HG03354 (cell line): ENCODE results near the gene AP1AR.
"Not testable (repeated sequence)": the region's sequence is repeated elsewhere in the genome, so short reads cannot be mapped to it uniquely, and the experiment has no call there.

Experiments
- ATAC-seq: cut with Tn5 transposase; IDR thresholded peaks from one replicate; pipeline ENCODE4 v1.9.1; 2021; ENCODE audit warnings: mild to moderate bottlenecking; ENCODE audit not compliant: unreplicated experiment, poor library complexity, severe bottlenecking

AP1AR gene

DNA sequence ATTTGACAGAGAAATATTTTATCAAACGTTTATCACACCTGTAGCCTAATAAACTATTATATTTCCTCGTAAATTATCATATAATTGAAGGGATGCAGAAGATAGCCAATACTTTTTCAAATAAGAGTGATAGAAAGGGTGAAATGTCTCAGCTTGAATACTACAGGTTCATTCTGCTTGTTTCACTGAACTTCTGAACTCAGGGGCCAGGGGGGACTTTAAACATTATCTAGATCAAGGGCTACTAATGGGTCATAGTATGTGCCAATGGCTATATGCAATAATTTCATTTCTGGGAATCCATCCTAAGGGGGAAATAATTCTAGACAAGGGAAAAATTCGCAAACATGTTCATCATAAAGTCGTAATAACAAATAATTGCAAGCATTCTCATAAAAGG, 68.1 kb downstream of the AP1AR start:
- no peak for ATAC-seq

DNA sequence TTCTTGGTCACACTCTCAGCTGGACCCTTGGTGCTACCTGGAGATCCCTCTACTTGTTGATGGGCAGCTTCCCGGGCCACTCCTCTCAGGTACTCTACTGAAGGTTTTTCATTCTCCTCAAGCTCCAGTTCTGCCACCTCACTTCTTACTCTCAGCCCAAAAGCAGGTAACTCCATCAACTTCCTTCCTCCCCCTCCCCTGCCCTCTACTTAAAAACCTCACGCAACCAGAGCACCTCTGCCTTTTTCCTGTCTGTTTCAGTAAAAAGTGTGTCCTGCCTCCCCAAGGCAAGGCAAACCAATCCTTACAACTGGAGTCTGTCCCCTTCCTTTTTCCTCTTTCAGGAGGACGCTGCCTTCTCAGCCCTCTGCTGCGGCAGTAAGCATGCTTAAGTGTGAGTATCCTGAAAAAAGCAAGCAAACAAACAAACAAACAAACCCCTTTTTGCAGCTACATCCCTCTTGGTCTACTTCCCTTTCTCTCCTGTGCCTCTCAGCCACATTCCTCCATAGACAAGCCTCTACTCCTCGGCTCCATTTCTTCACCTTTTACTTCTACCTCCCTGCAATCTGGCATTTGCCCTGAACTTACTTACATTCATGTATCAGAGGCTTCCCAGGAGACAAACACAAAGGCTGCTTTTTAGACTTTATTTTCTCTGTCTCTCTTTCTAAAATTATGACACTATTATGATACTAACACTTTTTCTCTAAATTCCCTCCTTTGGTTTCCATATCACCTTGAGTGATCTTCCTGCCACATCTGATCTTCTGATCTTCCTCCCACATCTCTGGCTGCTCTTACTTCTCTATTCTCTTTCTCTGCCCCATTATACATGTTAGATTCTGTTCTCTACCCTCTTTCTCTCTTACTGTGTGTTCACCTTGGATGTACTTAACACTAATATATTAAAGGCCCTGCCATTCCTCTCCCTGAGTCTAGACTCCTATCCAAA, 71.0 kb downstream of the AP1AR start:
- peak; percentile 62 for ATAC-seq

DNA sequence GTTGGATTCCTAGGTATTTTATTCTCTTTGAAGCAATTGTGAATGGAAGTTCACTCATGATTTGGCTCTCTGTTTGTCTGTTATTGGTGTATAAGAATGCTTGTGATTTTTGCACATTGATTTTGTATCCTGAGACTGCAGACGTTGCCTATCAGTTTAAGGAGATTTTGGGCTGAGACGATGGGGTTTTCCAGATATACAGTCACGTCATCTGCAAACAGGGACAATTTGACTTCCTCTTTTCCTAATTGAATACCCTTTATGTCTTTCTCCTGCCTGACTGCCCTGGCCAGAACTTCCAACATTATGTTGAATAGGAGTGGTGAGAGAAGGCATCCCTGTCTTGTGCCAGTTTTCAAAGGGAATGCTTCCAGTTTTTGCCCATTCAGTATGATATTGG, 73.9 kb downstream of the AP1AR start:
- not testable (repeated sequence) for ATAC-seq

DNA sequence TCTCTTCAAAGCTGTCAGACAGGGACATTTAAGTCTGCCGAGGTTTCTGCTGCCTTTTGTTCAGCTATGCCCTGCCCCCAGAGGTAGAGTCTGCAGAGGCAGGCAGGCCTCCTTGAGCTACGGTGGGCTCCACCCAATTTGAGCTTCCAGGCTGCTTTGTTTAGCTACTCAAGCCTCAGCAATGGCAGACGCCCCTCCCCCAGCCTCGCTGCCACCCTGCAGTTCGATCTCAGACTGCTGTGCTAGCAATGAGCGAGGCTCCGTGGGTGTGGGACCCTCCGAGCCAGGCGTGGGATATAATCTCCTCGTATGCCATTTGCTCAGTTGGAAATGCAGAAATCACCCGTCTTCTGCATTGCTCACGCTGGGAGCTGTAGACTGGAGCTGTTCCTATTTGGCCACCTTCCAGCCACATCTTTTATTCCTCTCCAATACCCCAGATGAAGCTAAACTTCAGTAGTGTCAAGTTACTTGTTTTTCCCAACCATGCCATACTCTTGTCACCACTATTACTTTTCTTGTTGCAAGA, 77.7 kb downstream of the AP1AR start:
- ATAC-seq, result not testable (repeated sequence)

DNA sequence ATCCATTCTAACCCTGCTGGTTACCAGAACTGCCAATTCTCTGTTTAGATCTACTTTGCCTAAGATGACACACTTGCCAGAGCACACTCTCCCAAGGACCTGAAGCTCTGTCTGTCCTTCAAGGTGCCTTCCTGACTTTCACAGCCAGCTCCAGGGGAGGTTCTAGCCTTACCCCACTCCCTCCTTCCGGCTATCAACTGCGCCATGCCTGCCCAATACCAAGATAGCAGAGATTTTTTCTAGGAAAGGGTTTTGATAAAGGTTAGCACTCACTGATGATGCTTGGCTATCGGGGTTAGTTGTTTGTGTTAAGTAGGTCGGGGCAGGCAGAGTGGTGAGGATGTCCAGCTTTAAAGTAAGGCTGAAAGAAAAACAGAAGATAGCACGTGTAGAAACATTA, 79.9 kb downstream of the AP1AR start:
- no peak for ATAC-seq

DNA sequence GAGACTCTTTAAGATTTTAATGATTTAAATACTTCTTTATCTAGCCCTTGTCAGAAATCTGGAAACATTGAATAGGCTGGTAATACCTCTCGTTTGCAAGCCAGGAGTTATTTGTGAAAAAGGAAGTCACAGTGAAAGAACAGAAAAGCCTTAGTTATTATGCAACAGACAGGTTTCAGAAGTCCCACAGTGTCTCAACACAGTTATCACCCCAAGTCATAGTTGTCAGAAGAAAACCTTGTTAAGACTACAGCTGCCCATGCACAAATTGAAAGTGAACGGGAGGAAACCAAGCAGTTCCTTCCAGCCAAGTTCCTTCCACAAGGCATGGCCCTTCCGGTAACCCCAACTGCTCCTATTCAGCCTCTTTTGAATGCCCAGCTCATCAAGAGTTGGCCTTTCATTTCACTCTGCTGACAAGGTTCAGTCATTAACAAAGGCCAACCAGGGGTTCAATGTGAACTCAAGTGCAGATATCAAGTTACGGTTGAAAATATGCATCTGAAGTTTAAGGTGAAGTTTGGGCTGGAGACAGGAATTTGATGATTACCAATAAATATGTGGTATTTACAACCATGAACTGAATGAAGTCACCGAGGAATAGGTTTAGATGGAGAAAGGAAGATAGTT, 81.1 kb downstream of the AP1AR start:
- peak; percentile 97 for ATAC-seq

DNA sequence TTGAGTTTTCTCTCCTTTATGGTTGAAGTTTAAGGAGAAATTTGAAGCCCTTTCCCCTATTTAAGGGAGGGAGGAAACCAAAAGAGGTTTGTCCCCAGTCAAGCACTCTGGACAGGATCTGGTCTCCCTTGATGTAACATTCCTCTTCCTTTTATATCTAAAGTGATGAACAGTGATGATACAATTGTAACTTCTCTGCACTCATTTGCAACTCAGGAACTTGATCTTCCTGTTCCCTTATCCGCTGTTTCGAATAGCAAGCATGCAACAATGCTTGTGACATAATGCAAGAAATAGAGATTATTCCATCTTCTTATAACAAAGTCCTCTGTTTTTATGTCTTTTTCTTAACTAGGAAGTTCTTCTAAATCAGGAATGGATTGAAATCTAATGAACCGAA, 83.9 kb downstream of the AP1AR start:
- ATAC-seq, result no peak

DNA sequence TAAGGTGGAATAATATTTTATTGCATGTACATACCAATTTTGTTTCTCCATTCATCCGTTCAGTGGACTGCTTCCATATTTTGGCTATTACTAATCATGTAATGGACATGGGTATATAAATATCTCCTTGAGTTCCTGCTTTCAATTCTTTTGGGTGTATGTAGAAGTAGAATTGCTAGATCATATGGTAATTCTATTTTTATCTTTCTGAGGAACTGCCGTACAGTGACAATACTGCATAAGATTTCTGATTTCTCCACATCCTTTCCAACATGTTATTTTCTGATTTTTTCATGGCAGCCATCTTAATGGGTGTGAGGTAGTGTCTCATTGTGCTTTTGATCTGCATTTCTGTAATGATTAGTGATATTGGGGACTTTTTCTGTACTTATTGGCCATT, 84.8 kb downstream of the AP1AR start:
- no peak for ATAC-seq

DNA sequence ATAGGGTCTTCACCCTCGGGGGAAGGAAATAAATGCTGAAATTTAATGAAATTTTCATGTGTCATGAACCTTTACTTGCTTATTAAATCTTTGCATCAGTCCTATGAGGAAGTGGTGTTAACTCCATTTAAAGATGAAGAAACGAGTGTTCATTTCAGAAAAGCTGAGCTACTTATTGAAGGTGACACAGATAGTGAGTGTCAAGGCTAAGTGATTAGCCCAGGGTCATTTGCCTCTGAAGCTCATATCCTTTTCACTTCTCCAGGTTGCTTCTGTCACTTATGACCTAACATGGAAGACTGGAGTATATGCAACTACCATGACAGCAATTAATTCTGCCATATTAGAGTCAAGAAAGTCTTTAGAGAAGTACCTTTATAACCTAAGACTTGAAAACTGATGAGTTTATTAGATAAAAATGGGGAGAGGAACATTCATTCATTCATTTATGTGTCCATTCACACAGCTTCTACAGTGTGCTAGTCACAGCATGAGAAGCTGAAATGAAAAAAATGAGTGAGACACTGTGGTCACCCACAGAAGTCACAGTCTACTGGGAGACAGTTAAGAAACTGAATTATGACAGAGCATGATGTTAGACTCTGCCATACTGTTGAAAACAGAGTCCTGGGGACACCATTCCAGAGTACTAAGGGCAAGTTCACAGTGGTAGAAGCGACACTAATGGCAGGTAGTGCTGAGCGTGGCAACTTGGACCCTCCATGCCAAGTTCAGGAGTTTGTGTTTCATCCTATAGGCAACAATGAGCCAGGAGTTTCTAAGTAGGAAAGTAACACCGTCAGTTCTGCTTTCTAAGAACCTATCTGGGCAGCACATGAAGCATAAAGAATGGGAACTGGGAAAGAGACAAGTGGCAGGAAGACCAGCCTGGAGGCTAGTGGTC, 86.9 kb downstream of the AP1AR start:
- ATAC-seq, result peak; percentile 97
